GM19324 (cell line): ENCODE data around the gene LHFPL4.
"Not testable (repeated sequence)": the region's sequence is repeated elsewhere in the genome, so short reads cannot be mapped to it uniquely, and the experiment has no call there.

Experiments
- ATAC-seq: cut with Tn5 transposase; IDR thresholded peaks from one replicate; pipeline ENCODE4 v1.9.1; 2021; ENCODE audit warnings: mild to moderate bottlenecking, moderate library complexity; ENCODE audit not compliant: unreplicated experiment, low FRiP score

Gene LHFPL4

DNA sequence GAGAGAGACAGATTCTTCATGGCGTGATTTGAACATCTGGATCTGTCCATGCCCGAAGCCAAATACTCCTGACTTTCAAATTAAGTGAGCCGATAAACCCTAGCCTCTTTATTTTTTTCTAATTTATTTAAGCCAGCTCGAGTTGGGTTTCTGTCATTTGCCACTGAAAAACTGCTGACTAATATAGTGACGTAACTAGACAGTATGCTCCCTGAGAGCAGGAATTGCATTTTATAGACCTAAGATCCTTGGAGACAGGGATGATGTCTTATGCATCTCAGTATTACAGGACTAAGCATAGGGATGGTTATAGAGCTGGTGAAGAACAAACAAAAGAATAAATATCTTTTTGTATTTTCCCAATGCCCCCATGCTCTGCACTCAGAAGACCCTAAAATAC lies 4.6 kb downstream of the LHFPL4 start:
- ATAC-seq = no peak

DNA sequence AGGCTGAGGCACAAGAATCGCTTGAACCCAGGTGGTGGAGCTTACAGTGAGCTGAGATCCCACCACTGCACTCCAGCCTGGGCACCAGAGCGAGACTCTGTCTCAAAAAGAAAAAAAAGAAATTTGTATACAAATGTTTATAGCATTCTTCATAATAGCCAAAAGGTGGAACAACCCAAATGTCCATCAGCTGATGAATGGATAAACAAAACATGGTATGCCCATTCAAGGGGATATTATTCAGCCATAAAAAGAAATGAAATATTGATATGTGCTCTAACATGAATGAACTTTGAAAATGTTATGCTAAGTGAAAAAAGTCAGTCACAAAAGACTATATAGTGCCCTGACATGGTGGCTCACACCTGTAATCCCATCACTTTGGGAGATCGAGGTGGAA lies 11.4 kb downstream of the LHFPL4 start:
- no peak for ATAC-seq

DNA sequence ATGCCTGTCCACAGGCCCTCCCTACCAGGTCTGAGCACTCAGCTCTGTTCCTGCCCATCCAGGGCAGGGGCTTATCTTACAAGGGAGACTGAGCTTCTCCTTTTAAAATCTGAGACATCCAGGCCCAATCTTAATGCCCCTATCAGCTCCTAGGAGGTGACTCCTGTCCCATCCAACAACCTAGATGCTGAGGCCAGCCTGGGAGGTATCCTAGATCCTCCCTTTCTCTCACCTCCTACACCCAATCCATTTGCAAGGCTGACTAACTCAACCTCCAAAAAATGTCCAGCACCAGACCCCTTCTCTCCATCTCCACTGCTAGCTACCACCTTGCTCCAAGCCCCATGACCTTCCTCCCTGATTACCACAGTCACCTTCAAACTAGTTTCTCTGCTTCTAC lies 17.4 kb downstream of the LHFPL4 start:
- no peak for ATAC-seq

DNA sequence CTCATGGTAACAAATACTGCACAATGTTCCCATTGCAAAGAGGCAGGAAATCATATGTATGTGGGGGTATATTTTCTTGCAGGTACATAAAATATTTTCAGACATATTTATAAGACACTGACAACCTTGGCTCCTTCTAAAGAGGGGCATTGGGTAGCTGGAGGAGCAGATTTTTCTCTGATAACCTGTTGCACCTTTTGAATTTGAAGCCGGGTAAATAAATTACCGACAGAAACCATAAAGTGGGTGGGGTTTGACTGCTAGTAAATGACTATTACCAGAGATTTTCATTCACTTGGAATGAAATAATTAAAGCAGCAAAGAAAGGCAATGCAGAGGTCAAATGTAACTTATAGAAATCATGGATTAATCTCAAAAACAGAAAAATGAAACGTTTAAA lies 19.2 kb downstream of the LHFPL4 start:
- ATAC-seq = no peak

DNA sequence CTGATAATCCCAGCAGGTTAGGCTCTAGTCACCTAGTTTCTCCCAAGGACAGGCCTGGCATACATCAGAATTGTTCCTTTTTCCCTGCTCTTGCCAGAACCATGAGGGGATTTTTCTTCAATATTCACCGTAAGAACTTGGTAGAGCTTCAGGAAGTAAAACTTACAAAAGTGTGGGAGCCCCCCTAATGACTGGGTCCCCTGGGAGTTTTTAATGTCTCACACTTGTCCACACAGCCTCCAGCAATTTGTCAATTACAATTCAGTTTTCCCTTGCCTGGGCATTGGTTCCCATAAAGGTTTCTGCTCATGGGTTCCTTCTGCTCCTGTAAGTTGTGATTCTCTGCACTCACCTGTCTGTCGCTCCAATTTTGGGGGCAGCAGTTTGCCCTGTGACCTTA lies 28.5 kb downstream of the LHFPL4 start:
- ATAC-seq = no peak

DNA sequence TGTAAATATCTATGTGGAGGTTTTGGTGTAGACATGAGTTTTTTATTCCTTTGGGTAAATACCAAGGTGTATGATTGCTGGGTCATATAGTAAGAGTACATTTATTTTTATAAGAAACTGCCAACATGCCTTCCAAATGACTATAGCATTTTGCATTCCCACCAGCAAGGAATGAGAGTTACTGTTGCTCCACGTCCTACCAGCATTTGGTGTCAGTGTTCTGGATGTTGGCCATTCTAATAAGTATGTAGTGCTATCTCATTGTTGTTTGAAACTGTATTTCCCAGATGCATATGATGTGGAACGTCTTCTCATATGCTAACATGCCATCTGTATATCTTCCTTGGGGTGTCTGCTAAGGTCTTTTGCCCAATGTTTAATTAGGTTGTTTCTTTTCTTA lies 38.7 kb downstream of the LHFPL4 start:
- ATAC-seq = no peak

DNA sequence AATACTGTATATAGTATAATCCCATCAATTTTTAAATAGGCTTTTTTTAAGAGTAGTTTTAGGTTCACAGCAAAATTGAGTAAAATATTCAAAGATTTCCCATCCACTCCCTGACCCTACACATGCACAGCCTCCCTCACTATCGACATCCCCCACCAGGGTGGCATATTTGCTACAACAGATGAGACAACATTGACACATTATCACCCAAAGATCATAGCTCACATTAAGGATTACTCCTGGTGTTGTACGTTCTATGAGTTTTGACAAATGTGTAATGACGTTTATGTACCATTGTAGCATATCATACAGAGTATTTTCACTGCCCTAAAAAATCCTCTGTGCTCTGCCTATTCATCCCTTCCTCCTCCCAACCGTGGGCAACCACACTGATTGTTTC lies 39.3 kb downstream of the LHFPL4 start:
- ATAC-seq = no peak

DNA sequence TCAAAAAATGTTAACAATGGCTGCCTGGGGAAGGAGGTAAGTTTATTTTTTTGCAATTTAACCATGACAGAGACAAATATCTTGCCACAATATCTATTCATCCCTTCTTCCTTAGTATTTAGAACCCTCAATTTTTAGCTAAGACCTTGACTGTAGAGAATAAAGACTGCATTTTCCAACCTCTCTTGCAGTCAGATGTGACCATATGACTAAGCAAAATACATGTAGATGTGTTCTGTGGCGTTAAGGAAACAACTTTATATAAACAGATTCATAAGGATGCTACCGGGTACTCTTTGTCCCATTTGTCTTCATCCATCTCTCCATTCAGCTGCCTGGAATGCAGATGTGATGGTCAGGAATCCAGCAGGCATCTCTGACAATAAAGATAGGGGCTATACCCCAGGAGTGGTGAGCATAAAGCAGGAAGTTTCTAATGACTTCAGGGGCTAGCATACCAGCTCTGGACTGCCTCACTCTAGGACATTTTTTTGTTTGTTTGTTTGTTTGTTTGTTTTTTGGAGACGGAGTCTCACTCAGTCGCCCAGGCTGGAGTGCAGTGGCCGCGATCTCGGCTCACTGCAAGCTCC lies 41.1 kb downstream of the LHFPL4 start:
- no peak for ATAC-seq

DNA sequence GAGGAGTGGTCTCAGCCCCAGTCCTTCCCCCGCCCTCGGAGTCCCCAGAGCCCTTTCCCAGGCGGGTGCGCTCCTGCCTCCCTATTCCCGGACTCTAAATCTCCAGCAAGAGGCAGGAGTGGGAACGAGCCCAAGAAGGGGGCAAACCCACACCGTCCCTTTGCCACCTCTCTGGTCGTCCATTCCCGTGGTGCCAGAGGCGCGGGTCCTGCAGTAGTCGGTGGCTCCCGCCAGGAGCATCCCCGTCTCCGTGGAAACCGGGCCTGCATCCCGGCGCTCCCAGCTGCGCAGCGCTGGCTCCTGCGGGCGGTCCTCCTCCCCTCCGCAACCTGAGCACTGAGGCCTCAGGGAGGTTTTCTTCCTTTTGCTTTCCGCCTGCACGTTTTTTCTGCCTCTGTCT lies 44.8 kb downstream of the LHFPL4 start:
- ATAC-seq = no peak

DNA sequence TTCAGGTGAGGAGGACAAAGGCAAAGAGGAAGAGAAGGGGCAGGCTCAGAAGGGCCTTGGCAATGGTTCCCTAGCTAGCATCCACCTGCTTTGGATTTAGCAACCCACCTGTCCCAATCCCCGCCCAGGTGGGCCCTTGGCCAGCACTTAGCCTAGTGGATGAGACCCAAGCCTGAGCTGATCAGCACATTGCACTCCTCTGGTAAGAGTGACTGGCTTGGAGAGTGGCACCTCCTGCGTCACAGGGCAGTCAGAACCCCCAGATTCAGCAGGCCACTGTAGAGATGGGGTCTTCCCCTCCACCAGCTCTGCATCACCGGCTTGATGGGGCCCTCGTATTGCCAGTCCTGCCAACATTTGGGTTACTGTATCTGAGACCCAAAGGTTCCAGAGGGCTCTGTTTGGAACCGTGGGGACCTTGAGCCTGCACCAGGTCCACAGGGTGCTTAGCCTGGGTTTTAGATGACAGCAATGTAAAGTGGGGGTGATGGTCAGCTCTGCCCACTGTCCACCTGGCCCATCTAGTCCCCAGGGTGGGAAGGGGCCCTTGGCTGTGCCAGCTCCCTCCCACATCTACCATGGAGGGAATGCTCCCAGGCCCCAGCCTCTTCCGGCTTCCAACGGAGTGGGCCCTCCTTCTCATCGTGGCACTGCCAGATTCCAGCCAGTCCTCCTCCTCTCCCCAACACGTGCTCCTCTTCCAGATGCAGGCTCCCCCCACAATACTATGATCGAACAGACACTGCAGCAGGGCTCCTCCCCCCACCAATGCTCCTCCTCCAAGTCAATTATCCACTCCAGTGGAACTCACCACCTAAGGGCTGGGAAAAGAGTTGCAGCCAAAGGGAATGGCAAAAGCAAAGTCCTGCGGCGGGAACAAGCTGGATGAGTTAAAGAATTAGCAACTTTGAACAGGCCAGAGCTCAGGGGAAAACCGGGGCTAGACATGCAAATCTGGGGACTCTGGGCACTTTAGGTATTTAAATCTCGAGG lies 45.7 kb downstream of the LHFPL4 start:
- no peak for ATAC-seq

DNA sequence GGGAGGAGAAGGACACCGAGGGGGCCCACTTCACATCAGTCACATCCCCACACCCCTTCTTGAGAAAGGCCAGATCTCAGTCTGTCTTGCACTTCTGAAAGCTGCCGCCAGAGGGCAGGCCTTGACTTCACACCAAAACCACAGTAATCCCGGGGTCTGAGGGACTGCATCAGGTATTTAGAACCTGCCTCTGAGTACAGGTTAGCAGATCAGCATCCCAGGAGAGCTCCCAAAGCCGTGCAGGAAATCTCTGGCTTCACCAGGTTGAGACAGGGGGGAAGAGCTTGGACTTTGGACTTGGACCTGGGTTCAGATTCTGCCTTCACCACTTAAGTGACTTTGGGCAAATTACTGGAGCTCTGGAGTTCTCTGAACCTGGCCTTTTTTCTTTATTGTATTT lies 50.3 kb downstream of the LHFPL4 start:
- no peak for ATAC-seq

DNA sequence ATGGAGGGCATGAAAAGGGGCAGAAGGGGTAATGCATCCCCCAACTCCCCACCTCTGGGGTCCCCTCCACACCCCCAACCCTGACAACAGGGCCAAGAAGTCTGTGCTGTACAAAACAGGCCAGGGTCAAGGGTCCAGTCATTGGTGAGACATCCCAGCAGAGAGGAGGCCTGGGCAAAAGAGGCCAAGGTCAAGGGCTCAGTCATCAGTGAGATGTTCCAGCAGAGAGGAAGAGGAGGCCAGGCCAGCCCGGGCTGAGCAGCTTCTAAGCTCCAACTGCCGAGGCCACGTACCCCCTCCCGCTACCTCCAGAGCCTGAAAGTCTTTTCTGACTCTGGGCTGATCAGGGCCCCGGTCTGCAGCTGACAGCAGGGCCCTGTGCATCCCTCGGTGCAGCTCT lies 52.4 kb downstream of the LHFPL4 start:
- no peak for ATAC-seq

DNA sequence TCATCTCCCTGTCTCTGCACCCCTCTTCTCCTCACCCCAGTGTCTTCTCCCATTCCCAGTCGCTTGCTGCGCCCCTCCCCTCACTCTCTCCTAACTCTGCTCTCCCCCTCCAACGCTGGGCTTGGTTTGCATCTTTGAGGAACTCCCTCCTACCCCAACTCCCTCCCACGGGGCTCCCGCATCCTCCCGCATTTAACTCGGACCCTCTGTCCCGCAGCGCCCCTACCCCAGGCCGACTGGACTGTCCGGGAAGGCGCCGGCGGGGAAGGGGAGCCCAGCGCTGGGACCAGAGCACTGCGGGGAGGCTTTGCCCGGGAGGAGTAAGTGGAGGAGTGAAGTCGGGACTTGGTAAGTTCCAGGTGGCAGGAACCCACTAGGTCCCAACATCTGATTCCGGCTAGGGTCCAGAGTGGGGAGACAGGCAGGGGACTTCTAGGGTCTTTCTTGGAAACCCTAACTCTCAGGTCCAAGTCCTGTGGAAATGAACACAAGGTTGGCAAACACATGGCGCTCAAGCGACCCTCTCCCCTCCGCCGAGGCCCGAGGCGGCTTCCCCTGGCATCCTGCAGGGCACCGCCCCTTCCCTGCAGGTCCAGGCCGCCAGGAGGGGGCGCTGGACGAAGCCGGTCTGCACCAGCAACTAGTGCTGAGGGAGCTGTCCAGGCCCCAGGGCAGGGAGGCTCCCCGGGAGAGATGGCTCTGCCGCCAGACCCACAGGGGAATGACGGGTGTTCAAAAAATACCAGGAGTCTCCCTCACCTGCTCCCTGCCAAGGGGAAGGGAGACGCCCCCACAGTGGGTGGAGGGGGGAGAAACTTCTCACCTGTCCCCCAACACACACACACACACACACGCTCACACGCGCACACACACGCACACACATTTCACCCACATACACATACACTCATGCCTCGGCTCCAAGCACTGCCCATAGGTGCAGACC lies 53.2 kb downstream of the LHFPL4 start:
- ATAC-seq = no peak

DNA sequence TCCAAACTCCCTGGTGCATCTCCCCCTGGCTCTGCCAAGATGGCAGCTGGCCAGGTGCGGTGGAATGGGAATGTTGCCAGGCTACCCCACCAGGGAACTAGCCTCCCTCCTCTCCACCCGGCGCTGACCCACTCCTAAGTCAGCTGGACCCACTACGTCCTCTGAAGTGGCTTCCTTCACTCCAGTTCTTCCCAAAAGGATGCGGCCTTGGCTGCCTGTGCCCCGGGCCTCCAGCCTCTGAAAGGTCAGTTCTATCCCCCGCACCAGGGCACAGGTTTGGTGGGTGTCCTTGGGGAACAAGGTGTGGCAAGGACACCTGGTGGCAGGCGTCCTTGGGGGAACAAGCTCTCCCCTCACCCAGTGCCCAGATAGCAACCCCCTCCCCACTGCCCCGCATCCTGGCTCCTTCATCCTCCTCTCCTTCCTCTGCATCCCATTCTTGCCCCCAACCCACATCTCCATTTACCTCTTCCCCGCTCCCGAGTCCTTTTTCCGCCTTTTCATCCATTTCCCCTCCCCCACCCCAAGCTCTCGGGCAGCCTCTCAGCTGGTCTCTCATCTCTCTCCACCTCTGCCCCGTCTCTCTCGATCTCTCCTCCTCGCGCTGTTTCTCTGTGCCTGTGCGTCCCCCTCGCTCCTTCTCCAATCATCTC lies 54.0 kb downstream of the LHFPL4 start:
- ATAC-seq = no peak

DNA sequence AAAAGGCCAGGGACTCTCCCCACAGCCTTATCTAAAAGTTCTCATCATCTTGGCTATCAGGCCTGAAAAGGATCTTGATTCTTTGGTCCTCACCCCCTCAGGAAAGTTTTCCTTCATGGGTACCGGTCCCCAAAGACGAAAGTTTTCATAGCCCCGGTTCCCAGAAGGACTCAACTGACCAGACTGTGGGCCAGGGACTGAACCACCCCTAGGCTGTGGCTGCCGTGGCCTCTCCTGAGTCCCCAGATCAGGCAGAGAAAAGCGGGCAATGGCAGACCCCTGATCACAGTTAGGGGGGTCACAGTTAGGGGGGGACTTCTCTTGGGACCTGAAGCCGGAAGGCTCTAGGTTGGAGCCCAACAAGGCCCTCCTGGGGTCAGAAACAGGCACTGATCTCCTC lies 54.8 kb downstream of the LHFPL4 start:
- no peak for ATAC-seq

DNA sequence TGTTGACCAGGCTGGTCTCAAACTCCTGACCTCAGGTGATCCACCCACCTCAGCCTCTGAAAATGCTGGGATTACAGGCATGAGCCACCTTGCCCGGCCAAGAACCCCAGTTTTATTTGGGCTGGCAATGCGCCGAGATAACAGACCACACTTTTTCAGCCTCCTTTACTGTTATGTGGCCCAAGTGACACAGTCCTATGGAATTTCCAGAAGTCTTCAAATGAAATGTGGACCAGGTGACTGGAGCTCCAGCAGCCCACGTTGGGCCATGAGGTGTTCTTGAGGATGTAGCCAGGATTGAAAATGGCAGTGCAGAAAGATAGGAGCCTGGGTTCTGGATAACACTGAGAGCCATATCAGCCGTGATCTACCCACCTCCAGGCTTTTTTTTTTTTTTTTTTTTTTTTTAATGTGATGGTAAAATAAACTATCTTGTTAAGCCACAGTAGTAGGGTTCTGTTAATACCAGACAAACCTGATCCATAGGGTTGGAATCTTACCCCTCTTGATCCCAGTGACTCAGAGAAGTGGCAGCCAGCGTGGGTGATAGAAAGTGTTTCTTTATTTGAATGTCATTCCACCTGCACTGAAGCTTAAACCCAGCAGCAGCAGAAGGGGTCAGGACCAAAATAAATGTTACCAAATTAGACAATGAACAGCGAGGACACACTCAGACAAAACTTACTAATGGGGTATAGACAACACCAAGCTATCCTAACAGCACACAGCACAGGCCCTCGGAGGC lies 55.6 kb downstream of the LHFPL4 start:
- no peak for ATAC-seq

DNA sequence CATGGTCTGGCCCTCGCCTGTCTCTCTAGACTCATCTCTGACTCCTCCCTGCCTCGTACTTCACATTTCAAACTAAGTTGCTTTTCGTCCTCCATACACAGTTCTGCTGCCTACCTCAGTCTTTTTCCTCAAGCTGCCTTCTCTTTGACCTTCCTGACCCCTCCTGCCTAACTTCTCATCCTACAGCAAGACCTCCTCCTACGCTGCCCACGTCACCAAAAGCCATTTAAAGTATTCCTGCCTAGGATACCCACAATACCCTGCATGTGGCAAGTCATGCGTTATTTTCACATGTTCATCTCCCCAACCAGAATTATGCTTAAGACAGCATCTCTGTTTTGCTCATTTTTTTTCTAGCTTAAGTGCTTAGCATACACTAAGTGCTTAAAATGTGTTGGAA lies 56.7 kb downstream of the LHFPL4 start:
- no peak for ATAC-seq

DNA sequence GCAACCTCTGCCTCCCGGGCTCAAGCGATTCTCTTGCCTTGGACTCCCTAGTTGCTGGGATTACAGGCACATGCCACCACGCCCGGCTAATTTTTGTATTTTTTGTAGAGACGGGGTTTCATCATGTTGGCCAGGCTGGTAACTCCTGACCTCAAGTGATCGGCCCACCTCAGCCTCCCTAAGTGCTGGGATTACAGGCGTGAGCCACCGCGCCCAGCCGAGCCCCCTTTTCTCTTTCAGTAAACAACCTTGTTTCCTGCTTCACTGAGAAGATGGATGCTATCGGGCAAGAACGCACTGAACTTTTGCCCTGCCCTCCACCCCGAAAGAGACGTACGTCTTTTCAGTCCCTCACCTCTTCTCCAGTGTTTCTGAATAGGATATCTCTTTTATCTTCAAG lies 59.6 kb downstream of the LHFPL4 start:
- not testable (repeated sequence) for ATAC-seq

DNA sequence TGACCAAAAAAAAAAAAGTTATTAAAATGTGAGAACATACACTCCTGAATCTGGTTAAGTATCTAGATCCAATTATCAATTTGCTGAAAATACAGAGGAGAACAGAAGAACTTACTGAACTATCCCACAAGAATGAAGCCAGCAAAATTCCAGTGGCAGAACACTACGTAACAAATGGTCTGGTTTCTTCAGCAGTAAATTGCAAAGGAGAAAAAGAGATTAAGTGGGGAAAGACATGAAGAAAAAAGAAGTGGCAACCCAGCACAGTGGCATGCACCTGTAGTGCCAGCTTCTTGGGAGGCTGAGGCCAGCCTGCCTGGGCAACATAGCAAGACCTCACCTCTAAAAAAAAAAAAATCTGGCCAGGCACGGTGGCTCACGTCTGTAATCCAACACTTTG lies 62.1 kb downstream of the LHFPL4 start:
- no peak for ATAC-seq

DNA sequence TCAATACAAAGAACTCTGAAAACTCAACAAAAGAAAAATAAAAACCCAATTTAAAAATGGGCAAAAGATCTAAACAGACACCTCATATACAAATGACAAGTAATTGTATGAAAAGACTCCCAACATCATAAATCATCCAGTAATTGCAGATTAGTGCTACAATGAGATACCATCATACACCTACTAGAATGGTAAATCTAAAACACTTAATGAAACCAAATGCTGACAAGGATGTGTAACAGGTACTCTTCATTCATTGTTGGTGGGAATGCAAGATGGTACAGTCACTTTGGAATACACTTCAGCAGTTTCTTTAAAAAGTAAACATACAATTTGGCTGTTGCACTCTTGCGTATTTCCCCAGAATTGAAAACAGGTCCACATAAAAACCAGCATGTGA lies 68.4 kb downstream of the LHFPL4 start:
- no peak for ATAC-seq
